AG10803 (cell line): Measurements from ENCODE around the gene IKZF3.
"Not testable (repeated sequence)": the region's sequence is repeated elsewhere in the genome, so short reads cannot be mapped to it uniquely, and the experiment has no call there.

Experiments
- DNase-seq: peaks from one replicate; pipeline ENCODE4 v3.0.0; 2010; ENCODE audit warnings: low read depth
- H3K4me3 ChIP-seq: 2 replicates; pipeline ENCODE4 v1.5.1; 2011; ENCODE audit warnings: mild to moderate bottlenecking, low read length, control low read depth
- TF ChIP-seq, protein P1 (sequence below): conservative IDR thresholded peaks from 2 replicates; pipeline ENCODE4 v1.5.1; 2011; ENCODE audit warnings: mild to moderate bottlenecking, low read length, control low read depth, inconsistent platforms

The IKZF3 gene

GRCh38 chr17:39750131-39751015 is 113.7 kb downstream of the IKZF3 start:
- DNase-seq = no peak
- TF ChIP-seq, protein P1, sequence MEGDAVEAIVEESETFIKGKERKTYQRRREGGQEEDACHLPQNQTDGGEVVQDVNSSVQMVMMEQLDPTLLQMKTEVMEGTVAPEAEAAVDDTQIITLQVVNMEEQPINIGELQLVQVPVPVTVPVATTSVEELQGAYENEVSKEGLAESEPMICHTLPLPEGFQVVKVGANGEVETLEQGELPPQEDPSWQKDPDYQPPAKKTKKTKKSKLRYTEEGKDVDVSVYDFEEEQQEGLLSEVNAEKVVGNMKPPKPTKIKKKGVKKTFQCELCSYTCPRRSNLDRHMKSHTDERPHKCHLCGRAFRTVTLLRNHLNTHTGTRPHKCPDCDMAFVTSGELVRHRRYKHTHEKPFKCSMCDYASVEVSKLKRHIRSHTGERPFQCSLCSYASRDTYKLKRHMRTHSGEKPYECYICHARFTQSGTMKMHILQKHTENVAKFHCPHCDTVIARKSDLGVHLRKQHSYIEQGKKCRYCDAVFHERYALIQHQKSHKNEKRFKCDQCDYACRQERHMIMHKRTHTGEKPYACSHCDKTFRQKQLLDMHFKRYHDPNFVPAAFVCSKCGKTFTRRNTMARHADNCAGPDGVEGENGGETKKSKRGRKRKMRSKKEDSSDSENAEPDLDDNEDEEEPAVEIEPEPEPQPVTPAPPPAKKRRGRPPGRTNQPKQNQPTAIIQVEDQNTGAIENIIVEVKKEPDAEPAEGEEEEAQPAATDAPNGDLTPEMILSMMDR = no peak
- no peak overlapping the region for H3K4me3 ChIP-seq

DNA sequence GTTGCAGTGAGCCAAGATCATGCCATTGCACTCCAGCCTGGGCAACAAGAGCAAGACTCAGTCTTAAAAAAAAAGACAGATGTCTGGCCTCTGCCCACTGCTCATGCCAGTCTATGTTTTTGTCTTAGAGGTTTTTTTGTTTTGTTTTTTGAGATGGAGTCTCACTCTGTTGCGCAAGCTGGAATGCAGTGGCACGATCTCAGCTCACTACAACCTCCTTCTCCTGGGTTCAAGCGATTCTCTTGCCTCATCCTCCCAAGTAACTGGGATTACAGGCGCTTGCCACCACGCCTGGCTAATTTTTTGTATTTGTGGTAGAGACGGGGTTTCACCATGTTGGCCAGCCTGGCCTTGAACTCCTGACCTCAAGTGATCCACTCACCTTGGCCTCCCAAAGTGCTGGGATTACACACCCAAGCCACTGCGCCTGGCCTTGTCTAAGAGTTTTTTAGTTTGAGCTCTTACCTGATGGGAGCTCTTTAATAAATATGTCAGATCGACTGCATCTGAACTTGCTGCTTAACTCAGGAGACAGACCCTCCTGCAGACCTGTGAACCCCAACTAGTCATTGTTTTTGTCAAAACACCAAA is 115.6 kb downstream of the IKZF3 start:
- H3K4me3 ChIP-seq, DNase-seq: not testable (repeated sequence)

GRCh38 chr17:39747745-39748144 is 116.4 kb downstream of the IKZF3 start:
- no peak overlapping the region for H3K4me3 ChIP-seq
- TF ChIP-seq, protein P1 = no peak
- DNase-seq = no peak

- no peak overlapping the region for H3K4me3 ChIP-seq
- no peak for DNase-seq
- TF ChIP-seq, protein P1 = no peak
Observed at GRCh38 chr17:39746145-39746461, 118.0 kb downstream of the IKZF3 start.

DNA sequence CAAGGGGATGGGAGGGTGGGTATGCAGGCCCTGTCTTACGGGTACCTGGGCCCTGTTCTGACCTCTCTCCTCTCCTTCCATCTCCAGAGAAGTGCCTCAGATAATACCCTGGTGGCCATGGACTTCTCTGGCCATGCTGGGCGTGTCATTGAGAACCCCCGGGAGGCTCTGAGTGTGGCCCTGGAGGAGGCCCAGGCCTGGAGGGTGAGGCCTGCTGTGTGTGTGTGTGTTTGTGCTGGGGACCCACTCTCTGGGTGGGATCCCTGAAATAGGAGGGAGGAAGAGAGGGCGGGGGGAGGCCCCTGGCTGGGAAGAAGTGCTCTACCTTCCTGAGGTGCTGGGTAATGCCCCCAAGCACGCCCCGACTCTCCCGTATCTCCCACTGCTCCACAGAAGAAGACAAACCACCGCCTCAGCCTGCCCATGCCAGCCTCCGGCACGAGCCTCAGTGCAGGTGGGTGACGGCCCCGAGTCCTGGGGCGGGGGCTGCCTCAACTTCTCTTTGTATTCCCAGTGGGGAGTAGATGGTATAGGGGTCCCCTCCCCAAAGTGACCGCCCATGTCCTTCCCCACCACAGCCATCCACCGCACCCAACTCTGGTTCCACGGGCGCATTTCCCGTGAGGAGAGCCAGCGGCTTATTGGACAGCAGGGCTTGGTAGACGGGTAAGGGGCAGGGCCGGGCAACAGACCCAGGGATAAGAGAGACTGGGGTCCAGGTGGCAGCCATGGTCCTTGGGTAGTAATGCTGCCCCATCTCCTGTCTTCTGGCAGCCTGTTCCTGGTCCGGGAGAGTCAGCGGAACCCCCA is 118.6 kb downstream of the IKZF3 start:
- no peak overlapping the region for H3K4me3 ChIP-seq
- DNase-seq = no peak
- TF ChIP-seq, protein P1 = no peak

DNA sequence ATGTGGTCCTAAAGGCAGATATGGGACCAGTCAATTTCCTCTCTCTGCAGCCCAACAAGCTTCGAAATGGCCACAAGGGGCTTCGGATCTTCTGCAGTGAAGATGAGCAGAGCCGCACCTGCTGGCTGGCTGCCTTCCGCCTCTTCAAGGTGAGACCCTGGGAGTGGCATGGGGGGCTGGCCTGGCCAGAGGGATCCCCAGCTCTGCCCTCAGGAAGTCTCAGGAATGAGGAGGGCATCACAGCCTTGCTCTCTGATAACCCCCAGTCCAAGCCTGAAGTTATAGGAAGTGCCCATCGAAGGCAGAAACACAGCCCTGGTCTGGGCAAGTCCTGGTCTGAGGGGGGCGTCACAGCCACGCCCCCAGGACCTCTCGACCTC is 119.3 kb downstream of the IKZF3 start:
- DNase-seq = no peak
- TF ChIP-seq, protein P1 = no peak
- H3K4me3 ChIP-seq = no peak overlapping the region

- DNase-seq = no peak
- TF ChIP-seq, protein P1 = no peak
- no peak overlapping the region for H3K4me3 ChIP-seq
Observed at GRCh38 chr17:39744075-39744835, 119.9 kb downstream of the IKZF3 start.
